Measurements from ENCODE around the gene SP140.

Gene SP140

GRCh38 chr2:230325316-230326243 is 100.0 kb downstream of the SP140 start:
- DNase-seq (ENCODE audit: extremely low spot score), result no peak
- ChIA-PET CTCF (no interaction called here), POLR2A (no interaction called here)
- TF ChIP-seq ARNT (IDR thresholded peaks at IDR 0.05), result no peak
- no peak for TF ChIP-seq L3MBTL2 (conservative IDR thresholded peaks at IDR 0.05)
- no peak for TF ChIP-seq FOXA1 (IDR thresholded peaks at IDR 0.05)
- TF ChIP-seq FOXM1 (IDR thresholded peaks at IDR 0.05; ENCODE audit: borderline replicate concordance), result no peak
- no peak for TF ChIP-seq CTBP1 (IDR thresholded peaks at IDR 0.05; ENCODE audit: borderline replicate concordance)
- TF ChIP-seq ELF4 (IDR thresholded peaks at IDR 0.05), result no peak
- TF ChIP-seq SP1 (IDR thresholded peaks at IDR 0.05), result no peak
- no peak for TF ChIP-seq ZNF384 (IDR thresholded peaks at IDR 0.05)
- TF ChIP-seq LEF1 (IDR thresholded peaks at IDR 0.05; ENCODE audit: borderline replicate concordance), result no peak
- no peak for TF ChIP-seq SUZ12 (IDR thresholded peaks at IDR 0.05)
- TF ChIP-seq TARDBP (IDR thresholded peaks at IDR 0.05), result no peak
- TF ChIP-seq PKNOX1 (IDR thresholded peaks at IDR 0.05), result no peak
- no peak for TF ChIP-seq HDGF (IDR thresholded peaks at IDR 0.05; ENCODE audit: borderline replicate concordance)
- no peak for TF ChIP-seq NFRKB (IDR thresholded peaks at IDR 0.05)
- TF ChIP-seq FOXK2 (IDR thresholded peaks at IDR 0.05), result no peak

GRCh38 chr2:230326453-230327417 is 101.2 kb downstream of the SP140 start, which contains the start of gene SP140L:
TSS of gene SP140L (plus strand) at chr2:230327193. CDS start at chr2:230327270, 77 bp downstream.
- TF ChIP-seq NFRKB (IDR thresholded peaks at IDR 0.05) (no peak), L3MBTL2 (conservative IDR thresholded peaks at IDR 0.05) (no peak), HDGF (IDR thresholded peaks at IDR 0.05; ENCODE audit: borderline replicate concordance) (no peak), FOXK2 (IDR thresholded peaks at IDR 0.05) (no peak), PKNOX1 (IDR thresholded peaks at IDR 0.05) (no peak), SUZ12 (IDR thresholded peaks at IDR 0.05) (no peak), LEF1 (IDR thresholded peaks at IDR 0.05; ENCODE audit: borderline replicate concordance) (no peak), FOXM1 (IDR thresholded peaks at IDR 0.05; ENCODE audit: borderline replicate concordance) (no peak), ZNF384 (IDR thresholded peaks at IDR 0.05) (no peak), FOXA1 (IDR thresholded peaks at IDR 0.05) (no peak), CTBP1 (IDR thresholded peaks at IDR 0.05; ENCODE audit: borderline replicate concordance) (no peak), TARDBP (IDR thresholded peaks at IDR 0.05) (no peak), ARNT (IDR thresholded peaks at IDR 0.05) (no peak), BHLHE40 (IDR thresholded peaks at IDR 0.05; ENCODE audit: borderline replicate concordance) (no peak), SP1 (IDR thresholded peaks at IDR 0.05) (no peak), ELF4 (IDR thresholded peaks at IDR 0.05) (no peak)
- ChIA-PET CTCF (no interaction called here), POLR2A (interaction anchor here (0.7 kb wide), 1 partner anchor 440 kb away, joined by 3 read pairs; no protein-coding TSS in a partner anchor)
- DNase-seq (ENCODE audit: extremely low spot score), result no peak

- ChIA-PET CTCF (interaction anchor here (0.6 kb wide), 1 partner anchor 896 kb away, joined by 9 read pairs; no protein-coding TSS in a partner anchor), POLR2A (no interaction called here)
- no peak for TF ChIP-seq CTBP1 (IDR thresholded peaks at IDR 0.05; ENCODE audit: borderline replicate concordance)
- no peak for TF ChIP-seq PKNOX1 (IDR thresholded peaks at IDR 0.05)
- no peak for TF ChIP-seq TARDBP (IDR thresholded peaks at IDR 0.05)
- TF ChIP-seq SUZ12 (IDR thresholded peaks at IDR 0.05), result no peak
- no peak for TF ChIP-seq ARNT (IDR thresholded peaks at IDR 0.05)
- no peak for TF ChIP-seq BHLHE40 (IDR thresholded peaks at IDR 0.05; ENCODE audit: borderline replicate concordance)
- TF ChIP-seq FOXK2 (IDR thresholded peaks at IDR 0.05), result no peak
- no peak for TF ChIP-seq ELF4 (IDR thresholded peaks at IDR 0.05)
- no peak for TF ChIP-seq ZNF384 (IDR thresholded peaks at IDR 0.05)
- DNase-seq (ENCODE audit: extremely low spot score), result no peak
Observed at GRCh38 chr2:230327418-230328154, 102.0 kb downstream of the SP140 start.

- CTCF ChIA-PET, result interaction anchor here (0.6 kb wide), 1 partner anchor 897 kb away, joined by 9 read pairs; no protein-coding TSS in a partner anchor
- no peak for DNase-seq (ENCODE audit: extremely low spot score)
- TF ChIP-seq CTBP1 (IDR thresholded peaks at IDR 0.05; ENCODE audit: borderline replicate concordance) (no peak), SP1 (IDR thresholded peaks at IDR 0.05) (no peak), FOXA1 (IDR thresholded peaks at IDR 0.05) (no peak), SUZ12 (IDR thresholded peaks at IDR 0.05) (no peak), ARNT (IDR thresholded peaks at IDR 0.05) (no peak), BHLHE40 (IDR thresholded peaks at IDR 0.05; ENCODE audit: borderline replicate concordance) (no peak), HDGF (IDR thresholded peaks at IDR 0.05; ENCODE audit: borderline replicate concordance) (no peak), L3MBTL2 (conservative IDR thresholded peaks at IDR 0.05) (no peak), FOXM1 (IDR thresholded peaks at IDR 0.05; ENCODE audit: borderline replicate concordance) (no peak), FOXK2 (IDR thresholded peaks at IDR 0.05) (no peak), NFRKB (IDR thresholded peaks at IDR 0.05) (no peak), PKNOX1 (IDR thresholded peaks at IDR 0.05) (no peak), LEF1 (IDR thresholded peaks at IDR 0.05; ENCODE audit: borderline replicate concordance) (no peak), ZNF384 (IDR thresholded peaks at IDR 0.05) (no peak), TARDBP (IDR thresholded peaks at IDR 0.05) (no peak), ELF4 (IDR thresholded peaks at IDR 0.05) (no peak)
- POLR2A ChIA-PET, result no interaction called here
Observed at GRCh38 chr2:230328155-230328458, 102.6 kb downstream of the SP140 start.
